HCT116 (cell line): ENCODE measurements around the gene LHX5.

Source experiments
- ATF3 ChIP-seq: IDR thresholded peaks from 2 replicates; pipeline ENCODE4 v1.6.1; 2012
- EZH2 ChIP-seq: fragments of 200-600 bp; sonication (generic); IDR thresholded peaks from 2 replicates; pipeline ENCODE4 v1.6.1; 2017; ENCODE audit warnings: antibody characterized with exemption, mixed run types
- EZH2phosphoT487 ChIP-seq: fragments of 200-600 bp; IDR thresholded peaks from 2 replicates; pipeline ENCODE4 v1.6.1; 2018; ENCODE audit warnings: antibody characterized with exemption, borderline replicate concordance
- POLR2AphosphoS5 ChIP-seq: IDR thresholded peaks from 2 replicates; pipeline ENCODE4 v1.6.1; 2011; ENCODE audit warnings: mild to moderate bottlenecking, low read depth, low read length, moderate library complexity
- RAD21 ChIP-seq: IDR thresholded peaks from 2 replicates; pipeline ENCODE4 v1.6.1; 2012; ENCODE audit warnings: low read depth, mild to moderate bottlenecking
- TCF7L2 ChIP-seq: IDR thresholded peaks from 2 replicates; pipeline ENCODE4 v1.7.0; 2011; ENCODE audit warnings: borderline replicate concordance, inconsistent platforms; ENCODE audit not compliant: insufficient read depth, insufficient read length; ENCODE audit errors: extremely low read depth
- ZNF274 ChIP-seq: fragments of 200-500 bp; sonication (Bioruptor generic); IDR thresholded peaks from 2 replicates; pipeline ENCODE4 v1.6.1; 2014; ENCODE audit warnings: mild to moderate bottlenecking, low read depth, low read length, inconsistent platforms
- TF ChIP-seq, protein P1 (sequence below), 3 experiments: fragments of 200-600 bp in 1 of 3; sonication (generic) in 1 of 3; IDR thresholded peaks in 2 of 3; conservative IDR thresholded peaks in 1 of 3; 2 replicates each; pipeline ENCODE4 v1.5.1; 2012 to 2017; ENCODE audit warnings: low read depth in 2 of 3, low read length in 2 of 3, antibody characterized with exemption in 1 of 3, borderline replicate concordance in 1 of 3, control low read depth in 1 of 3, mild to moderate bottlenecking in 1 of 3, mixed read lengths in 1 of 3, mixed run types in 1 of 3, moderate library complexity in 1 of 3; ENCODE audit not compliant: insufficient read depth in 1 of 3

- TF ChIP-seq, protein P1, sequence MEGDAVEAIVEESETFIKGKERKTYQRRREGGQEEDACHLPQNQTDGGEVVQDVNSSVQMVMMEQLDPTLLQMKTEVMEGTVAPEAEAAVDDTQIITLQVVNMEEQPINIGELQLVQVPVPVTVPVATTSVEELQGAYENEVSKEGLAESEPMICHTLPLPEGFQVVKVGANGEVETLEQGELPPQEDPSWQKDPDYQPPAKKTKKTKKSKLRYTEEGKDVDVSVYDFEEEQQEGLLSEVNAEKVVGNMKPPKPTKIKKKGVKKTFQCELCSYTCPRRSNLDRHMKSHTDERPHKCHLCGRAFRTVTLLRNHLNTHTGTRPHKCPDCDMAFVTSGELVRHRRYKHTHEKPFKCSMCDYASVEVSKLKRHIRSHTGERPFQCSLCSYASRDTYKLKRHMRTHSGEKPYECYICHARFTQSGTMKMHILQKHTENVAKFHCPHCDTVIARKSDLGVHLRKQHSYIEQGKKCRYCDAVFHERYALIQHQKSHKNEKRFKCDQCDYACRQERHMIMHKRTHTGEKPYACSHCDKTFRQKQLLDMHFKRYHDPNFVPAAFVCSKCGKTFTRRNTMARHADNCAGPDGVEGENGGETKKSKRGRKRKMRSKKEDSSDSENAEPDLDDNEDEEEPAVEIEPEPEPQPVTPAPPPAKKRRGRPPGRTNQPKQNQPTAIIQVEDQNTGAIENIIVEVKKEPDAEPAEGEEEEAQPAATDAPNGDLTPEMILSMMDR (IDR thresholded peaks at IDR 0.05 in 2 of 3, conservative IDR thresholded peaks at IDR 0.05 in 1 of 3; ENCODE audit: borderline replicate concordance in 1 of 3, insufficient read depth in 1 of 3, low read depth in 2 of 3, low read length in 2 of 3): no peak
- TF ChIP-seq ZNF274 (no peak), RAD21 (no peak), EZH2 (no peak), POLR2AphosphoS5 (no peak), ATF3 (no peak), EZH2phosphoT487 (no peak), TCF7L2 (no peak)
Observed at GRCh38 chr12:113477171-113477841, 5.6 kb upstream of the LHX5 start.
